NCI-H1436 (cell line): ENCODE measurements around the gene MIA2.

ENCODE experiments used
- DNase-seq: peaks from one replicate; lab custom pipeline; 2025; lab: John Stamatoyannopoulos, UW

Gene MIA2

GRCh38 chr14:39384177-39384576, 150.5 kb downstream of the MIA2 start:
- no peak for DNase-seq

DNA sequence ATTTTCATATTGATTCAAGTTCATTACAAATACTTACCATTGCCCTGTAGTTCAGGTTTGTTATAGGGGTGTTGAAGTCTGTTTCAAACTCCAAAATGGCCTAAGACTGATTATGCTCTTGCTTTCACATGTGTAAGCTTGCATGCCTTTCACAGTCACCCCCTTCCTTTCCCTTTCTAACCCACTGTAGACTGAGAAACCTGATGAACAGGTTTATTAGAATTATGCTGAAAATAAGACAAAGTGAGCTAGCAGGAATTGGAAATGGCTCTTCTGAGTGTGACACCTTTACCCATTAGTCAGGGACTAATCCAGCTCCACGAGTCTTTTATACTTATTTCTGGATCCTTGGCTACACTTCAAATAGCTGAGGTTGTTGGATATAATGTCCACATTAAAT, 159.6 kb downstream of the MIA2 start:
- DNase-seq, result no peak

- DNase-seq, result no peak
Observed at GRCh38 chr14:39395555-39396254, 162.0 kb downstream of the MIA2 start.

- DNase-seq, result no peak
Observed at GRCh38 chr14:39396448-39396847, 162.7 kb downstream of the MIA2 start.

DNA sequence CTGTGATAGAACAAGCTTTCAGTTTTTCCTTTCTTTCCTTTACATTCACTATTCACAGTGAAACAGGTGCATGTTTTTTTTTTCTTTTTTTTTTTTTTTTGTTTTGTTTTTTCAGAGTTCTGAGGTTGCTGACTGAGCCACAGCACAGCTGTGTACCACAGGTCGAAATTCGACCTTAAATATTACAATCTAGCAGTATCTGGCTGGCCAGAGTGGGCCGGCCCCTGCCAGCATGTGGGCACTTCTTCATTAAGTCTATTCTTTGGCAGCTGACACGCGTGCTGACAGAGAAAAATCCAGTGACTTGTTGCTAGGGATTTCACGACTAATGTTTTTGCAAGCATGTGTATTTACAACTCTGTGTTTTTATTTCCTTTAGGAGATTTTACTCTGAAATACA, 164.7 kb downstream of the MIA2 start:
- no peak for DNase-seq

DNA sequence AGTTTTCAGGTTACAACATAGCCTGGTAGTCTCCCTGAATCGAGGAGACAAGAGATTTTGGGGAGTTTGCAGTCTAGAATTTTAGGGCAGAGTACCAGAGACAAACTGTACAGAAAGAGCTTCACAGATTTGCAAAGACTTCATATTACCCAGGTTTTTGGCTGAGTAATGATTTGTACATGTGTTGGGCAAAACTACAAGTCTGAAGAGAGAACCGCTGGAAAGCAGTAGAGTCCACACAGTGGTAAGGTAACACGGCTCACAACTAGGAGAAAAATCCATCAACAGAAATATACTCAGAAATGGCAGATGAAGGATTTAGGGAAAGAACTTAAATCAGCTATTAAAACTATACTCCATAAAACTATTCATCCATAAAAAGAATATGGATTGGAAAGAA, 172.8 kb downstream of the MIA2 start:
- no peak for DNase-seq

- no peak for DNase-seq
Observed at GRCh38 chr14:39416072-39416471, 182.4 kb downstream of the MIA2 start.

- no peak for DNase-seq
Observed at GRCh38 chr14:39417014-39417413, 183.3 kb downstream of the MIA2 start.

GRCh38 chr14:39419272-39419671, 185.6 kb downstream of the MIA2 start:
- no peak for DNase-seq

- DNase-seq, result no peak
Observed at GRCh38 chr14:39422243-39422642, 188.5 kb downstream of the MIA2 start.

DNA sequence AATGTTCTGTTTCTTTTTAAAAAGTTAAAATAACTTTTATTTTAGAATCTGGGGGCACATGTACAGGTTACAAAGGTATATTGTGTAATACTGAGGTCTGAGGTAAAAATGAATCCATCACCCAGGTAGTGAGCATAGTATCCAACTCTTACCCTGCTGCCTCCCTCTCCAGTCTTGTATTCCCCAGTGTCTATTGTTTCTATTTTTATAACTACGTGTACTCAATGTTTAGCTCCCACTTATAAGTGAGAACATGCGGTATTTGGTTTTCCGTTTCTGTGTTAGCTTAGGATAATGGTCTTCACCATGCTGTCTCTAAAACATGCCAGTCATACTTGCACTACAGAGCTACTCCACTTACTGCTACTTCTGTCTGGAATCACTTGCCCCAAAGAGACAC, 190.1 kb downstream of the MIA2 start:
- DNase-seq, result no peak

DNA sequence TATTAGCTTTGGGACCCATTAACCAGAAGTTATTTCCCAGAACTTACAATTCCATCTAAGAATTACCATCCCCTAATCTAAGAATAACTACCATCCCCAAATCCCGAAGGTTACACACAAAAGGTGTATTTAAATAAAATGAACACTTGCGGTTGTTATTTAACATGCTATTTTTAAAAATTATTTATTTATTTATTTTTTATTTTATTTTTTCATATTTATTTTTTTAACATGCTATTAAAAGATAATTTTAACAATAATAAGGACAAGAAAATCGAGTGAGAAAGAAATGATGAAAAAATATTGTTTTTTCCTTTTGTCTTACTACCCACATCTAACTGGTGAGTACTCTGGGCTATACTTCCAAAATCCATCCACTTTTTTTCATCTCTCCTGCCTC, 192.2 kb downstream of the MIA2 start:
- DNase-seq, result no peak

GRCh38 chr14:39426605-39427004, 192.9 kb downstream of the MIA2 start:
- DNase-seq, result no peak

- no peak for DNase-seq
Observed at GRCh38 chr14:39428118-39428517, 194.4 kb downstream of the MIA2 start.

DNA sequence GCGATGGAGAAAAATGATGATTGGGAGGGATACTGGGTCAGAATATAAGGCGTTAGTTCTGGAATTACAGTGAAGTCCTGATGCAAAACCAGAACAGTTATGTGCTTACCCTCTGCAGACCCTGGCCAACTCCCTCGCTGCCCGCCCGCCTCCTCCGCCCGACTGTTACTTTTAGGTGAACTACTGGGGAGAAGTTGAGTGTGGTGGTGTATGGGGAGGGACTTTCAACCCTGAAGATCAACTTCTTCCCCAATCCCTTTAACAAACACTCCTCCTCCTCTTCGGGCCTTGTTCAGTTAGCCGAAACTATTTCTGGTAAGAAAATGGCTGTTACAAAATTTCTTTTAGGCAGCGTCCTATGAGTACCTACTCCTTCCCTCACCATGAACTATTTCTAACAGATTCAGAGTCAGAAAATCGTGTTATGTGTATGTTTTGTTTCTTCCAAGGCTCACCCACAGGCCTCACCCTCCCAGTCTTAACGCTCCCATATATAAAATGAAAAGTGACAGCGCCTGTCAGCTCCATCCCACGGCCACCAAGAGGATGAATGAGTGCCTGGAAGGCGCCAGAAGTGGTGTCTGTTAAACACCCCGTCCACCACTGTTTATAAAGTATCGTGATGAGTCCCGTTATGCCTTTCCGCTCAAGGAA, 197.2 kb downstream of the MIA2 start:
- DNase-seq, result no peak

DNA sequence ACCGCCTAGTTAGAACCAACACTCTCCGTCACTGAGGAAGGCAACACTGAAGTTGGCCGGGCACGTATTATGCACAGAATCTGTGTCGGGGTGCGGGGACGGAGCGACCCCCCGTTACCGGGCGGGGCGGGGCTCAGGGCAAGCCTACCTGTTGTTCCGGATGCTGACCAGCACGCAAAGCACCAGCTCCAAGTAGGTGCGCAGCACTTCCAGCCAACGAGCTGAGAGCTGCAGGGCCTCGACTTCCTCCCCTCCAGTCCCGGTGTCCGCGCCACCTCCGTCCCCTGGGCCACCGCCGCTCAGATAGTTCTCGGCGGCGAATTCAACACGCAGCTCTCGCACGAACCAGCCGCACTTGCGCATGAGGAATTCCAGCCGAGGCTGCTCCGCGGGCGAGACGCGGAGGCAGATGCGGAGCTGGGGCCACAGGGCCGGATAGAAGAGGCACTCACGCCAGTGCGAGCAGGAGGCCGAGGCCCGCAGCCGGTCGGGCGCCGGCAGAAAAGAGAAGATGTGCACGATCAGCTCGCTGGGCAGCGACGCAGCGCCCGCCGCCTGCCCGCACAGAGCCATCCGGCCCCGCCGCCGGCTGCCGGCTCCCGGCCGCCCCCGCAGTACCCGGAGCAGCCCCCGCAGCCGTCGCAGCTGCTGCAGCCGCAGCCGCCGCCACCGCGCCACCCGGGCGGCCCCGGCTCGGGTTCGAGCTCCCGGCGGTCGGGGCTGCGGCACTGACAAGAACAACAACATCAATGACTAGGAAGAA, 197.9 kb downstream of the MIA2 start:
- DNase-seq, result no peak

DNA sequence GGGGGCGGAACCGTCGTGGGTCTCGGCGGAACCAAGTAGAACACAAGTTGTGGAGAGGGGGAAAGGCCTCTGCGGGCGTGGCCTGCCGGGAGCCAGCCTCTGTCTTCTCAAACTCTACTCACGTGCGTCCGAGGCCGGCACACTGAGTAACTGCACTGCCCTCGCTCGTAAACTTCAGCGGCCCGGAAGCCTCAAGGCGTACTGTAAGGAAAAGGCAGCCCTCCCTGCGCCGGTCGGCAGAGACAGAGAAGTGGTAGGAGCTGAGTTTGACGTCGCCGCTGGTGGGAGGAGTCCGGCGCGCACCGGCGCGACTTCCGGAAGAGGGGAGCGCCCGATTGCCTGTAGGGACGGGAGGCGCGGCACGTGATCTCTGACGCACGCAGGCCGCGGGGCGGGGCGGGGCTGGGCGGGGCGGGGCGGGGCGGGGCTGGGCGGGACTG, 198.5 kb downstream of the MIA2 start, which contains the start of gene FBXO33:
Gene FBXO33, minus strand, starts transcription at position 255 of the 440 bp plus-strand sequence. CDS start 271 bp downstream, outside the sequence.
- peak; percentile 92 for DNase-seq

DNA sequence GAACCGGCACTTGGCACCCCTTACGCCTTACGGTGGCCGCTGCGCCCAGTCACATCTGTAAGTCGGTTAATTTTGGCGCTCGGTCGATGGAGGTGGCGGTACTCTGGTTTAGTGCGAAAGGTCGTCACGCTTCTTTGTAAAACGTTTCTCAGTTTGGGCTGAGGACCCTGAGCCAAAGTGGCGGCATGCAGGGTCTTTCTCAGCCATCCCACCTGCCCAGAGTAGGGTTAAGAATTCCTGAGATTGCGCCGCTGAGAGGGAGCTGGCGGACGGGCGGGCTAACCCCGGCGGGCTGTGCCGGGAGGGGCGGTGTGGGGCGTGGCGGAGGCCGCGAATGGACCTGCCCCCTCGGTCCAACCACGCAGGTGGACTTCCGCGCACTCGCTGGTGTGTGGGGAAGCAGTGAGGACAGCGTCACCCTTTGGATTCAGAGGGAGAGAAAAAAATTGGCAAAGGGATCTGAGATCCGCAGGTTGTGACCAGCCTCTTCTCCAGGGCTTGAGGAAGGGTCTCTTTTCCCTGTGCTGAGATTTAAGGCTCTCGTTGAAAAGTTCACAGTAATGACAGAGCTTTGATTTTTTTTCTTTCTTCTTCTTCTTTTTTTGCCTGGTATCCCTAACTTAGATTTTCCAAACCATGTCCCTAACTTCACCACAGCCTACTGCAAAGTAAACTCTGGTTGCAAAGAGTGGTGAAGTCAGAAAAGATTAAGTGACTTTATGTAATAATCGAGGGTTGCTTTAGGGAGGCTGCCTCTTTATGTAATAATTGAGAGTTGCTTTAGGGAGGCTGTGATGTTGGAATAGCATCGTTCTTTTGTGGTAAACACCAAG, 199.1 kb downstream of the MIA2 start:
- peak; percentile 82 for DNase-seq

DNA sequence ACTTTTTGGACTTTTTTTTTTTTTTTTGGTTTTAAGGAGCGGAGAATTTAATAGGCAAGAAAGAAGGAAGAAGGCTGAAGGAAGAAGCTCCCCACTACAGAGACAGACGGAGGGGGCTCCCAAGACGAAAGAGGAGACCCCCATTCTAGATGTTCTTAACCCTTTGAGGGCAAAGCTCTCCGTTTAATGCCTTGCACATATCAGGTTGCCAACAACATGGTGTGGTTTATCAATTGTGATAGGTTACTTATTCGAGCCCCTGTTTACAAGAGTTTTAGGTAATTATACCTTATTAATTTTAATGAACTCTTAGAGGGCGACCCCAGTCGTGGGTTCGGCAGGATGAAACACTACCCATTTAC, 199.7 kb downstream of the MIA2 start:
- DNase-seq, result no peak

- DNase-seq, result no peak
Observed at GRCh38 chr14:39434401-39434800, 200.7 kb downstream of the MIA2 start.

DNA sequence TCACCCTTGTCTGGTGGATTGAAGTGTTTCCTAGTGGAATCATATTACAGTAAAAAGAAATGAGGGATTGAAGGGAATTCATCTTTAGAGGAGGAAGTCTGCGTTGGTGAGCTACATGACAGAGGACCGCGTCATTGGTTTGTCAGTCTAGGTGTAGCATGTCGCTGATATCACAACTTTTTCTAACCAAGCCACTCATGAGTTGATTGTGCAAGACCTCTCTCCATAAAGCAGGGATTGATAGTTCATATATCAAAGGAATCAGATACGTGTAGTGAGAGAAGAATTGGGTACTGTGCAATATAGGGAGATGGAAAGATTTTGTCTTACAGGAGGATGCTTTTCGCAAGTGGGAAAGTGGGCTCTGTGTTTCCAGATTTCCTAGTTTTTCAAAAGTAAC, 201.5 kb downstream of the MIA2 start:
- DNase-seq, result no peak
